HTERT RPE-1 (cell line): ENCODE results near the gene ITM2B.

Experiments used
- in situ Hi-C: fragments of 300-500 bp; cut with MboI; formaldehyde crosslinking; loops from 4 replicates; pipeline ENCODE4 v1.14.3; 2020; ENCODE audit warnings: low sequenced_read_pairs

ITM2B gene

DNA sequence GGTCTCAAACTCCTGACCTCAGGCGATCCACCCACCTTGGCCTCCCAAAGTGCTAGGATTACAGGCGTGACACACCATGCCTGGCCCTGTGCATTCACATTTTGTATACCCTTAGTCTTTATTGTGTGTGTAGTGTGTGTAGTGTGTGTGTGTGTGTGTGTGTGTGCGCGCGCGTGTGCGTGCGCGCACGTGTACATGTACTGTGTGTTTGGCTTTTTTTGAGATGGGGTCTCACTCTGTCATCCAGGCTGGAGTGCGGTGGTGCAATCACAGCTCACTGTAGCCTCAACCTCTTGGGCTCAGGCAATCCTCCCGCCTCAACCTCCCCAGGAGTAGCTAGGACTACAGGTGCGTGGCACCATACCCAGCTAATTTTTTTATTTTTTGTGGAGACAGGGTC, 22.1 kb downstream of the ITM2B start:
- in situ Hi-C loops, result no loop called here

DNA sequence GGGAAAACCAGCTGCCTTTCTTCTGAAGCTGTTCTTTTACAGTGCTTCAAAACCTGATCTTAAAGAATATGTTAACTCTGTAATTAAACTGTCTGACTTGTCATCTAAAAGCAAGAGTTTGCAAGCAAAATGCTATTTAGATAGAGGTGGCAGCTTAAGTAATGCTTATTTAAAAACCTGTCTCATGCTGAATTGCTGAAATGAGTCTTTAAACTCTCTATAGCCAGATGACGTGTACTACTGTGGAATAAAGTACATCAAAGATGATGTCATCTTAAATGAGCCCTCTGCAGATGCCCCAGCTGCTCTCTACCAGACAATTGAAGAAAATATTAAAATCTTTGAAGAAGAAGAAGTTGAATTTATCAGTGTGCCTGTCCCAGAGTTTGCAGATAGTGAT, 22.9 kb downstream of the ITM2B start:
- in situ Hi-C loops, result no loop called here

DNA sequence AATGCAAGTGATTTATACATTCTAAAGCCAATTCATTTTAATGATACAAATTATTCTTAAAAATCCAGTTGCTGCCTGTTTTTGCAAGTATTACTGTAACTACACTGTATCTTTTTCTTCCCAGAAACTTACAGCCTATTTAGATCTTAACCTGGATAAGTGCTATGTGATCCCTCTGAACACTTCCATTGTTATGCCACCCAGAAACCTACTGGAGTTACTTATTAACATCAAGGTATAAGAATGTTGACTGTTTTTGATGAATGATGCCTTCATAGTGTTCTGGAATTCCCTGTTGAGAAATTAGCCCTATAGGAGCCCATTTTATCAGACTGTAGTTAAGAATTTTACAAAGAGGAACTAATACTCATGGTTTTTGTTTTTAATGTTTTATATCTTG, 25.0 kb downstream of the ITM2B start:
- in situ Hi-C loops, result no loop called here

DNA sequence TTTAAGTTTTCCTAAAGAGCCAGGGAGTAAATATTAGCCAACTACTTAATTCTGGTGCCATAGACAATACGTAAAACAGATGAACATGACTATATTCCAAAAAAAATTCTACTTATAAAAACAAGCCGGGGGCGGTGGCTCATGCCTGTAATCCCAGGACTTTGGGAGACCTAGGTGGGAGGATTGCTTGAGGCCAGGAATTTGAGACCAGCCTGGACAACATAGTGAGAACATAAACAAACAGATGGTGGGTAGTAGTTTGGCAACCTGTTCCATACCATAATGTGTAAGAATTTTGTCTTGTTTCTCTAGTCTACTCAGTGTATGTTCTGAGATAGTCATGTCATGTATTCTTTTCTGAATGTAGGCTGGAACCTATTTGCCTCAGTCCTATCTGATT, 25.4 kb downstream of the ITM2B start:
- in situ Hi-C loops, result no loop called here

DNA sequence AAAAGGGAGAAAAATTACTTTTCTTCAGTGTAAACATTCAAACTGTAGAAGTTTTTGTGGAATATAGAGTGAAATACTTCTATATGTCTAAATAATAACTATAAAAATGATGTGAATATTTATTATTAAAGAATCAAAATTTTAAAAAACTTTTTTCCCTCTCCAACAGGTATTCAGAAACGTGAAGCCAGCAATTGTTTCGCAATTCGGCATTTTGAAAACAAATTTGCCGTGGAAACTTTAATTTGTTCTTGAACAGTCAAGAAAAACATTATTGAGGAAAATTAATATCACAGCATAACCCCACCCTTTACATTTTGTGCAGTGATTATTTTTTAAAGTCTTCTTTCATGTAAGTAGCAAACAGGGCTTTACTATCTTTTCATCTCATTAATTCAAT, 28.0 kb downstream of the ITM2B start:
- in situ Hi-C loops, result no loop called here

DNA sequence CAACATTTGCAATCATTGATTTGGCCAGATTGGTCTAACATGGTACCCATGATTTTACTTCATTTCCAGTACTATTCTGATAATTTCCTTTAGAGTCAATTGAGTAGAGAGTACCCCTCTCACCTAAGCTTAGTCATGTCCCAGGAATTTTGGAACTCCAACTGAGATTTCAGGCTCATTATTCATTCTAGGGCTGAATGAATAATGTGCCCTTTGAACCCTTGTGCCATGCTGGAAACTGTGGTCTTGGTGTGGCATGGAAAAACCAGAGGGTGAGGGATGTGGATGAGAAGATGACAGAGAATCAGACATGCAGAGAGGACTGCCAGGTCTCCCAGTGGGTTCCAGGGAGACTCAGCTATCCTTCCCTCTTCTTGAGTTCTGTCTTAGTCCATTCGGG, 30.2 kb downstream of the ITM2B start:
- in situ Hi-C loops, result no loop called here

DNA sequence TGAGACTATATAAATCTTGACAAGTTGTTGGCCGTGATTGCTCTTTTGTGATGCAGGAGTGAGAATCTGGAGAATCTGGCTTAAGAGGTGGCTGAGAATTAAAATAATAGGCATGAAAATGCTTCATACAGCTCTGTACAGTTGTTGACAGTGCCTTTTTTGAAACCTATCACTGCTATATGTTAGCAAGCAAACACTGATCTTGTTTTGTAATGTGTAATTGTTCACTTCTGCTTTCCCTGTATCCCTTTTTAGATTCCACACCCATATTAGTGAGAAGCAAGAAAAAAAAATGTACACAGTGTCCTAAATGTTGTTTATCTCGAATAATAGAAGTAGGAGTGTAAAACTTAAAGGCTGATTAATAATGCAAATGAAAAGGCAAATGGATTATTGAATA, 31.1 kb downstream of the ITM2B start:
- in situ Hi-C loops, result no loop called here

DNA sequence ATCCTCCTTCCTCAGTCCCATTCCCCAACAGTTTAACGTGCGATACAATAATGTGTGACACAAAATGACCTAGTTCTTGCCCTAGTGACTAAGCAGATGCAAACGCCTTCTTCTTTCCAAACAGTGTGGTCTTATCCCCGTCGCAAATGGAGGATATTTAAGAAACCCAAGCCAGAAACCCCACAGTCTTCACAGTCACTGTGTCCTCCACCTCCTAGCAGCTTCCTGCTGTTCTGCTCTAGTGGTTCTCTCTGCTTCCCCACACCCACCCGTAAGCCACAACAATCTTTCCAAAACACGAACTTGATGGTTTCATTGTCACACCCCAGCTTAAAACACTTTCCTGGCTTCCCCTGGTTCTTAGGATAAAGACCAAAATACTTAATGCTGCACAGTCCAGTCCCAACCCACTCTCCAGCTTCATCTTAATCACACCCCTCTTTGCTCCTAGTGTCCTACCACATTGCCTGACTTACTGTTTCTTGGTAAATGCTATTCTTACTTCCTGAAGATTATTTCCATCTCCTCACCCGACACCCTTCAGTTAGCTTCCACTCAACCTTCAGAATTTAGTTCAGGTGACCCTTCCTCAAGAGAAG, 32.3 kb downstream of the ITM2B start:
- in situ Hi-C loops, result no loop called here

DNA sequence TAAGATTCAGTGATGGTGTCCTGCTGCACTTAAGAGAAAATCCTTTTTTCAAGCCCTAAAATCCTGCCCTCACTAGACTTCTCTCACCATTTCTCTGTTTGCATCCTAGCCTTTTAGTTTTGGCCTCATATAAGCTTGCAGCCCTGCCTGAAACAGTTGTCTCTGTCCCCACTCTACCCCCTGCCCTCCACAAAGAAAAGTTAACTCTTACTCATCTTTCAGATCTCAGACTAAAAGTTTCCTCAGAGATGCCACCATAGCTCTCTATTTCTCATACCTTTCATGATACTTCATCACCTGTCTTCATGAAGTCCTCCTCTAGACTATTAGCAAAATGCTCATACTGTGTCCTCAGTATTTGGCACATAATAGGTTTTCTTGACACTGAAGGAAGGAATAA, 33.1 kb downstream of the ITM2B start:
- in situ Hi-C loops, result no loop called here

DNA sequence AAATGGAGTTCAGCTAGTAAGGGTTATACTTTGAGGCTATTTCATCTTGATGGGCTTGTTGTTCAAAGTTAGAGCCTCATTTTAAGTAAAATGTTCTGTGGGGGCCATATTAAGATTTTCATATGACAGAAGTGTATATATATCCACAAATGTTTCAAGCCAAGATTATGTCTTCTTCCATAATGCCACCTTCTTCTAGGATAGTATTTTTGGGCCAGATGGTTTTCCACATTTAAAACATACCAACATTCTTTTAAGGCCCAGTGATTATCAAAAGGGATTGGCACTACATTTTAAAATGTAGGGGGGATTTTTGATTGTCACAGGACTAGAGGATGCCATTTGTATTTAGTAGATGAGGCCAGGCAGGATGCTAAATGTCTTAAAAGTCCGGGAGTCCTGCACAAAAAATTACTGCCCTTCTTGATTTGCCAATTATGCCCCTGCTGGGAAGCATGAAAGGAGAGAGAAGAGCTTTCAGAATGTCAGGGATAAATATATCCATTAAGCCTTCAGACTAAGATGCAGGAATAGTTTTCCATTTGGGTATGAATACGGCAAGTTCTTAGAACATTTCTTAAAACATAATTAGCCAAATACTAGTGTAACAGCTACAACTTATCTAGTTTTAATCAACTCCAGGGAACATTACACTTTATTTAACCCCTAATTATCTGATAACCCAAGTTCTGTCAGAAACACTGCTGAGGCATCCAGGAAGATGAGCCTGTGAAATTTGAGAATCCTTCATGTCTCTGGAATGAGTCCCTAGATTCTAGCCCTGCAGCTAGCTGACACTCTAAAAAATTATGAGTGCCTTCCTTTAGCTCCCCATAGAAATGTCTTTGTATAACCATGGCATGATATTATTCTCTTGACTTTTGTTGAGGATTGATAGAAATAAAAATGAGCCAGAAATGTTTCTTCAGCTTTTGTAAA, 34.0 kb downstream of the ITM2B start:
- in situ Hi-C loops, result no loop called here

DNA sequence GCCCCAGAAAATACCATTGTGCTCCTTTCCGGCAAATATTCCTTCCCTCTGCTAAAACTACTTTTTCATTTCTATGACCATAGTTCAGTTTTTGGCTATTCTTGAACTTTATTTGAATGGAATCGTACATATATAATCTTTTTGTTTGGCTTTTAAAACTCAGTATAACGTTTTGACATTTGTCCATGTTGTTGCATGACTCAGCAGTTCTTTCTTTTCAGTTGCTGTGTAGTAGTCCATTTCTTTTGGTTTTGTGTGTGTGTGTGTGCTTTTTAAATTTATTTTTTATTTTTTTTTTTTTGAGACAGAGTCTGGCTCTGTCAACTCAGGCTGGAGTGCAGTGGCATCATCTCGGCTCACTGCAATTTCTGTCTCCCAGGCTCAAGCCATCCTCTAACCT, 35.0 kb downstream of the ITM2B start:
- in situ Hi-C loops, result no loop called here

DNA sequence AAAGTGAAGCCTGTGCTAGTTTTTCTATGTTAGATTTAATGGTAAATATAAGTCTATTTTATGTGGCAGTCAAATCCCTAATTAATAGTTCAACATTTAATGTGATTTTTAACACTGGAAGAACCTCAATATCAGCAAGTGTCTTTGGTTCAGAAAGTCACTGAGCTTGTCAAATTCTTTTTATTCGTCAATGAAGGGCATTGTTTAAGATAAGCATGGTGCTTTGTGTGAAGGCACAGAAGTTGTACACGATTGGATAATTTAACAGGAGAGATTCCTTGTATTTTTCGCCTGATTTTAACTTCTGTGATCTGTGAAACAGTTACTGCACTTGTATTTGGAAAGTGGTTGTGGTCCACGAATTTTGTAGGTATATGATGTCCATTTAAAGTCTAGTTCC, 40.3 kb downstream of the ITM2B start:
- in situ Hi-C loops, result no loop called here

DNA sequence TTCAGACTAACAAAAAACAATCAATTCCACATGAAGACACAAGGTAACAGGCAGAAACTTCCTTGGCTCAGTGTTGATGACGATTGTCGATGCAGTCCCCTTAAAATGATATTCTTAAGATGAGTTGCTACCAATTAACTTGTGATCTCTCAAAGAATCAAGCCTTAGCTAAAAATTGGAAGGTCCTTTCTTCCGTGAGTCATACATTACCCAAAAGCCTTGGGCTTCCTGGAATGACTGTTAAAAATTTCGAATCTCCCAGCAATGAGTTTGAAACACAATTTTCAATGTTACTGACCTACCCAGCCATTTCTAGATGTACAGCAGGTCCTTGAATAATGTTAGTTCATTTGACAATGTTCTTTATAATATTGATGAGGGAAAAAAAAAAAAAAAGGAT, 42.5 kb downstream of the ITM2B start:
- in situ Hi-C loops, result no loop called here

DNA sequence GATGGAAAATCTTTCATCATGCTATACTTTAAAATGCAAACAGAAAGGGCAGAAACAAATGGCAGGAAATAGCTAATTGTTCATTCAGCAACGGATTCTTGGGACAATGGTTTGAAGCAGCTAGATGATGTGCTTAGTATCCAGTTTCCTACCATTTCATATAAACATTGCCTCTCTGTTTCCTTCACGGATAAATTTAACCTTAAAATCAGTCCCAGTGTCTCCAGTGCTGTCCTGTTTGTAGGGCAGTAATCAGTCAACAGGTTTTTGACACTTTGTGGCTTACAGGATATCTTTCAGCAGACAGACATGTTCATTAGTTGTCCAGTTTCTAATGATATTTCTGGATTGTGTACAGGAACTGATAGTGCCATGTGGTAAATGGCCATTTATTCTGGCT, 45.8 kb downstream of the ITM2B start:
- in situ Hi-C loops, result no loop called here

DNA sequence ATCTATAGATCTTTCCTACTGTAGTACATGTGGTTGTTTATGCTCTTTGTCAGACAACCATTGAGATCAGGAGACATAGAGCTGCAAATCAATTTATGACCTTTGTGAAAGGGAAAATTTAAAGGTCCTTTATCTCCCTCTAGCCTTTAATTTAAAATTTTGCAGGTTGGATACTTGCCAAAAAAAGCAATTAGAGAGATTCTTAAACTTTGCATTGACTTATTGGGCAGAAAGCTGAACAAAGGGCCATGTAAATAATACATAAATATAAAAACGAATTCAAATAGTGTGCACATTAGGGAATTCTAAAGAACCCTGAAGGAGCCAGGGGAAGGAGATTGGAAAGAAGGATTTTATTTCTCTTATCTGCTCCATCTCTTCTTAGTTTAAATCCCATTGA, 48.5 kb downstream of the ITM2B start:
- in situ Hi-C loops, result no loop called here

DNA sequence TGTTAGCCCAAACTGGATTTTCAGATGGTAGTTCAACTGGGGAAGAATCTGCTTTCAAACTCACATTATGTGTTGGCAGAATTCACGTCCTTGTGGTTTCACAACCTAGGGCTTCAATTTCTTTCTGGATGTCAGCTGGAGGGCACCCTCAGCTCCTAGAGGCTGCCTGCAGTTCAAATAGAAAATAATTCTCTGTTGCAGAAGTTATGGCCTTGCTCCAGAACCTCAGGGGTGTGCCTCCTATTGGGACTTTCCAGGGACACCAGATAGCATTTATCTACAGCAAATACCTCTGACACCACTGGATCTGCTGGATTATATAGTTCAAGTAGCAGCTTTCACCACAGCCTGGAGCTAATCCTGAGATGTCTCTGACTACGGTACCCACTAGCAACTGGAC, 58.7 kb downstream of the ITM2B start:
- in situ Hi-C loops, result no loop called here

DNA sequence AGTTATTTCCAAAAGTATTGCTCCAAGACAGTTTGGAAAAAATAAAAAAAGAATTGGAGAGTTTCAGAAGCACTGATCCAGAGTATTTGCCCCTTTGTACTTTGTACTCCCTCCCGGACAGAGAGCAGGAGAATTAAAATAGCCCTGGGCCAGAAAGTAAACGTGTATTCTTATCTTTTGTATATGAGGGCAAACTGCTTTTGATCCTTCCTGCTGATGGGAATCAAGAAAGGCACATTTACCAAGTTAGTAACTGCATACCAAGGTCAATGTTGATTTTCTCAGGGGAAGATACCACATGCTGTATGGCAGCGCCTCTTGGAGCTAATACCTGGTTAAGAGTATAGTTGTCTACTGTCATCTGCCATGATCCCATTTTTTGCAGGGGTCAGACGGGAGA, 59.6 kb downstream of the ITM2B start:
- in situ Hi-C loops, result no loop called here

DNA sequence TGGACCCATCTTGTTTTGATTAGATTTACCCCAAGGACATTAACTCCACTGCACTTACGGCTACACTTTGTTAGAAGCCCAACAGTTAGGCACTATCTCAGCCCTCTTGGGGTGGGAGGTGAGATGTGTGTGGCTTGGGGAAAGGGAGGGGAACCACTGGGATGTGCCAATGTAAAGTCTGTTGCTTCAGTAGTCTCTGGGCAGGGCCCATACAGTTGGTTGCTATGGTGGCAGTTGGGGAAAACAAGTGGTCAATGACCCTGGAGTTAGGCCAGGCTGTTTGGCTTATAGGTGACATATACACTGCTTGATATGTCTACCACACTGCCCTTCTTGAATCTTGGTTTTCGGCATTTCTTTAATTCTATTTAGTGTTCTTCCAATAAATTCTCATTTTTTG, 61.6 kb downstream of the ITM2B start:
- in situ Hi-C loops, result no loop called here

DNA sequence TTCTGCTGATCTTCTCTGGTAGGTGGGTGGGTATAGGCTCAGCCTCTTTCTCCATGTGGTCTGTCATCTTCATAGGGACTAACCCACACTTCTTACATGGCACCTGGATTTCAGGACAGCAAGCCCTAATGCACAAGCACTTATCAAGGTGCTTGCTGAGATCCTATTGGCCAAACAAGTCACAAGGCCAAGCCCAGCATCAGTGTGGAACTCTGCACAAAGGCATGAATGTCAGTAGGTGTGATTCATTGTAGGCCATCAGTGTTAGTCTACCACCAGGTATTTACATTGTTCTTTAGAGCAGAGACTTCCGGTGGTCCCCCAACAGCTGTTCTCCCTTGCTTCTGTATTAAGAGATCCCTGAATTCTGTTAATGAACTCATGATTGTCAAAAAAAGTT, 62.3 kb downstream of the ITM2B start:
- in situ Hi-C loops, result no loop called here

DNA sequence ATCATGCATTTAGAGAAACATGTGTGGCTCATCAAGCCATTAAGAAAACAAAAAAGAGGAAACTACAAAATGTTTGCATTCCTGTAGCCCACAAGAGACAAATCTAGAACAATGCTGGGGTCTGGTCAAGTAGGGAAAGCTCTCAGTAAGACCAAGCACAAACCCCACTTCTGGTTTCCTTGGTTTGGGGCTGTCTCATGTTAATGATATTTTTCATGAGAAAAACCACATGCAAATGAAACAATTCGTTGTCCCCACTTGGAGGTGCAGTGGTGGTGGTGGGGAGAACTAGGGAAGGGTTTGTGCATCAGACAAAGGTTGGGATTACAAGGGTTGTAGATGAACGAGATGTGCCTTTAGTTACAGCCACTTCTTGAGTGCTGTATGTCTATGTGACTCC, 63.5 kb downstream of the ITM2B start:
- in situ Hi-C loops, result no loop called here

DNA sequence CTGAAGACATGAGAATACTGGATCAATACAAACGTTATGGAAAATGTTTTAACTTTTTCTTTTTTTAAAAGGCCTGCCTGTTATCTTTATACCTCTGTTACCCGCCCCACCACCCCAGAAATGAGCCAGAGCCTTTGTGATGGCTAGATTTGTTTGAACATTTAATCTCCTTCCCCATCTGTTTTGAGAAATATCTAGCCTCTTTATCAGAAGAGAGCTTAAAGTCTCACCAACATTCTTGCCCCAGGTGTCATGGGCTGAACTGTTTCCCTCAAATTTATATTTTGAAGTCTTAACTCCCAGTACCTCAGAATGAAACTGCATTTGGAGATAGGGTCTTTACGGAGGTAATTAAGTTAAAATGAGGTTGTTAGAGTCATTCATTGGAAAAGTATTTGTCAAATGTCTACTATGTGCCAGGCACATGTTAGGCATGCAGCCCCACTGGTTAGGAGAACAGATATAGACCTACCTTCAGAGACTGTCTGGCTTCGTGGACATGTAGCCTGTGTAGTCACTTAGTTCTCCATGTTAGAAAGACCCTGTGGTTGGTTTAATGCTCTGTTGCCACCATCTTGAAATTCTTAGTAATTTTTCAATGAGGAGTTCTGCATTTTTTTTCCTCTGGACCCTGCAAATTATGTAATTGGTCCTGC, 64.3 kb downstream of the ITM2B start:
- in situ Hi-C loops, result no loop called here

DNA sequence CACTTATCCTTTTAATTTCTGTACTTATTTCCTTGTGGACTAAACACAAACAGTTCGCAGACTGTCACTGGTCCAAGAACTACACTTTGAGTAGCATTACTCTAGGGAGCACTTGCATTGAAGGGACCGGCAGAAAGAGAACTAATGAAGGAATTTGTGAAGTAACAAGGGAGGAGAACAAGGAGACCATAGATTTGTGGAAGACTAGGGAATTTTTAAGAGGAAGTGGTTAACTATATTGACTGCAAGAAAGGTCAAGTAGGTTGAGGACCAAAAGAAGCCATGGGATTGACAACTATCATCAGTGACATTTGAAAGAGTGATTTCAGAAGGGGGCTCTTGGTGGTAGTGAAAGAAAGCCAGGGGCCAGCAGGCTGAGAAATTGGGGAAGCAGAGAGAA, 66.6 kb downstream of the ITM2B start:
- in situ Hi-C loops, result no loop called here
